IMR-90 (cell line): ENCODE measurements around the gene IFNAR2. TPM values are rescaled to one million over a fixed set of nuclear protein-coding genes. Genes with fewer than 3 reads are reported as not detected.
A peak's percentile ranks its signal among the peaks of the same experiment; 100 is the strongest.

Experiments
- ATAC-seq: fragments of 200-7000 bp; cut with Tn5 transposase; 2 replicates; pipeline ENCODE4 v1.9.1; 2020; ENCODE audit warnings: low read depth, mild to moderate bottlenecking, moderate library complexity
- BruUV-seq: library from RNA; stranded (reverse); fragments of 400-500 nt; replicated peaks from 2 replicates; lab custom pipeline; 2021; lab: Mats Ljungman, UMichigan
- CTCF ChIA-PET: fragments of 300-600 bp; formaldehyde crosslinking; extraction: SDS; loops from one replicate; lab custom pipeline; 2021; ENCODE audit warnings: antibody characterized with exemption; lab: Yijun Ruan, JAX
- POLR2A ChIA-PET: fragments of 300-600 bp; sonication (Branson Sonifier 250); formaldehyde crosslinking; loops from one replicate; lab custom pipeline; 2022; ENCODE audit warnings: antibody characterized with exemption; ENCODE audit not compliant: unreplicated experiment; lab: Charles Lee
- DNase-seq: peaks from one replicate; pipeline ENCODE4 v3.0.0; 2013
- H2AFZ ChIP-seq: replicated peaks from 2 replicates; pipeline ENCODE3; 2013; ENCODE audit warnings: low read length, mild to moderate bottlenecking; ENCODE audit not compliant: poor library complexity
- H2AK5ac ChIP-seq: 2 replicates; pipeline ENCODE4 v1.6.1; 2013; ENCODE audit warnings: low read depth, low read length, inconsistent platforms
- H2AK9ac ChIP-seq: replicated peaks from 2 replicates; pipeline ENCODE3; 2013; ENCODE audit warnings: mild to moderate bottlenecking, low read depth, low read length, moderate library complexity; ENCODE audit not compliant: poor library complexity
- H2BK120ac ChIP-seq: 2 replicates; pipeline ENCODE4 v1.6.1; 2013; ENCODE audit warnings: low read depth, low read length, inconsistent platforms
- H2BK15ac ChIP-seq: 3 replicates; pipeline ENCODE4 v1.6.1; 2013; ENCODE audit warnings: low read depth, low read length, inconsistent platforms
- H2BK20ac ChIP-seq: 2 replicates; pipeline ENCODE4 v1.6.1; 2013; ENCODE audit warnings: low read depth, mild to moderate bottlenecking, inconsistent platforms, low read length, moderate library complexity
- H2BK5ac ChIP-seq: 2 replicates; pipeline ENCODE4 v1.6.1; 2013; ENCODE audit warnings: mild to moderate bottlenecking, low read depth, low read length, inconsistent platforms; ENCODE audit not compliant: poor library complexity, severe bottlenecking
- H3K14ac ChIP-seq: replicated peaks from 2 replicates; pipeline ENCODE4 v1.6.1; 2013; ENCODE audit warnings: low read depth, low read length, inconsistent platforms
- H3K18ac ChIP-seq: 2 replicates; pipeline ENCODE4 v1.6.1; 2013; ENCODE audit warnings: low read depth, low read length, control low read depth
- H3K23ac ChIP-seq: 2 replicates; pipeline ENCODE4 v1.6.1; 2013; ENCODE audit warnings: low read depth, low read length, inconsistent platforms
- H3K27ac ChIP-seq: 2 replicates; pipeline ENCODE4 v1.5.1; 2013; ENCODE audit warnings: mild to moderate bottlenecking, control low read depth, low read length; ENCODE audit not compliant: insufficient read depth
- H3K27me3 ChIP-seq: 2 replicates; pipeline ENCODE4 v1.6.1; 2013; ENCODE audit warnings: low read length; ENCODE audit not compliant: control insufficient read depth, insufficient read depth
- H3K36me3 ChIP-seq: 2 replicates; pipeline ENCODE4 v1.6.1; 2013; ENCODE audit warnings: low read length, mixed read lengths; ENCODE audit not compliant: control insufficient read depth, insufficient read depth
- H3K4ac ChIP-seq: 2 replicates; pipeline ENCODE4 v1.6.1; 2013; ENCODE audit warnings: low read depth, low read length, inconsistent platforms
- H3K4me1 ChIP-seq: 2 replicates; pipeline ENCODE4 v1.6.1; 2013; ENCODE audit warnings: low read length, mixed read lengths; ENCODE audit not compliant: control insufficient read depth, insufficient read depth
- H3K4me2 ChIP-seq: 2 replicates; pipeline ENCODE4 v1.6.1; 2013; ENCODE audit warnings: low read depth, mild to moderate bottlenecking, control low read depth, low read length, moderate library complexity
- H3K4me3 ChIP-seq: 2 replicates; pipeline ENCODE4 v1.5.1; 2013; ENCODE audit warnings: low read depth, mild to moderate bottlenecking, control low read depth, low read length, moderate library complexity; ENCODE audit not compliant: insufficient read depth
- H3K56ac ChIP-seq: 2 replicates; pipeline ENCODE4 v1.6.1; 2013; ENCODE audit warnings: low read length, inconsistent platforms; ENCODE audit not compliant: insufficient read depth; ENCODE audit errors: extremely low read depth
- H3K79me1 ChIP-seq, 2 experiments: 2 replicates each; pipeline ENCODE4 v1.6.1; 2013; ENCODE audit warnings: low read length in 2 of 2, inconsistent platforms in 1 of 2, low read depth in 1 of 2
- H3K9ac ChIP-seq: 2 replicates; pipeline ENCODE4 v1.6.1; 2013; ENCODE audit warnings: low read depth, low read length, control low read depth
- H3K9me1 ChIP-seq: 2 replicates; pipeline ENCODE4 v1.6.1; 2013; ENCODE audit warnings: low read length, inconsistent platforms; ENCODE audit not compliant: insufficient read depth
- H3K9me3 ChIP-seq: 2 replicates; pipeline ENCODE4 v1.6.1; 2013; ENCODE audit warnings: low read length; ENCODE audit not compliant: control insufficient read depth, insufficient read depth
- H4K20me1 ChIP-seq: 2 replicates; pipeline ENCODE4 v1.6.1; 2013; ENCODE audit warnings: low read length, inconsistent platforms; ENCODE audit not compliant: insufficient read depth
- H4K5ac ChIP-seq: 2 replicates; pipeline ENCODE4 v1.6.1; 2013; ENCODE audit warnings: mild to moderate bottlenecking, low read depth, low read length, control low read depth
- H4K8ac ChIP-seq, 2 experiments: 2 replicates each; pipeline ENCODE4 v1.6.1; 2013; ENCODE audit warnings: low read depth in 2 of 2, low read length in 2 of 2, control low read depth in 1 of 2, inconsistent platforms in 1 of 2
- H4K91ac ChIP-seq: 2 replicates; pipeline ENCODE4 v1.6.1; 2013; ENCODE audit warnings: low read depth, low read length, inconsistent platforms; ENCODE audit not compliant: insufficient read depth
- BHLHE40 ChIP-seq: fragments of 150-350 bp; IDR thresholded peaks from 2 replicates; pipeline ENCODE4 v1.6.1; 2016; ENCODE audit warnings: mild to moderate bottlenecking, low read depth, low read length
- CEBPB ChIP-seq: IDR thresholded peaks from 2 replicates; pipeline ENCODE4 v1.6.1; 2012; ENCODE audit warnings: low read depth, low read length, improper control_type of control experiment
- CTCF ChIP-seq: conservative IDR thresholded peaks from 2 replicates; pipeline ENCODE4 v1.5.1; 2012; ENCODE audit warnings: mild to moderate bottlenecking, low read depth, low read length, improper control_type of control experiment
- ELK1 ChIP-seq: fragments of 150-350 bp; IDR thresholded peaks from 2 replicates; pipeline ENCODE4 v1.6.1; 2016; ENCODE audit warnings: low read depth, mild to moderate bottlenecking, low read length, moderate library complexity, borderline replicate concordance
- FOS ChIP-seq: fragments of 150-350 bp; IDR thresholded peaks from 2 replicates; pipeline ENCODE4 v1.6.1; 2016; ENCODE audit warnings: low read depth, low read length
- MAFK ChIP-seq: IDR thresholded peaks from 2 replicates; pipeline ENCODE4 v1.6.1; 2012; ENCODE audit warnings: low read depth, low read length, improper control_type of control experiment
- MAZ ChIP-seq: IDR thresholded peaks from 2 replicates; pipeline ENCODE4 v1.6.1; 2012; ENCODE audit warnings: low read depth, mild to moderate bottlenecking, low read length, improper control_type of control experiment, moderate library complexity, borderline replicate concordance
- POLR2A ChIP-seq: IDR thresholded peaks from 2 replicates; pipeline ENCODE4 v1.6.1; 2012; ENCODE audit warnings: mild to moderate bottlenecking, low read depth, low read length
- RCOR1 ChIP-seq: IDR thresholded peaks from 2 replicates; pipeline ENCODE4 v1.6.1; 2012; ENCODE audit warnings: mild to moderate bottlenecking, low read length, improper control_type of control experiment; ENCODE audit not compliant: insufficient replicate concordance
- WGBS, 2 experiments: methylation state at CpG; one replicate each; pipeline versions ENCODE4 v1.1.5 to v1.1.7; 2013; ENCODE audit warnings: missing lambda C conversion rate in 2 of 2; ENCODE audit not compliant: insufficient read length in 1 of 2; ENCODE audit errors: extremely low coverage in 2 of 2; 5-methylcytosine and 5-hydroxymethylcytosine counted together
- dilution Hi-C: fragments of 300-500 bp; cut with HindIII; formaldehyde crosslinking; loops from one replicate; pipeline ENCODE4 v1.14.3; 2018; ENCODE audit warnings: low sequenced_read_pairs; ENCODE audit not compliant: unreplicated experiment
- in situ Hi-C: fragments of 300-500 bp; cut with MboI; formaldehyde crosslinking; loops from 3 replicates; pipeline ENCODE4 v1.14.3; 2019; ENCODE audit warnings: low sequenced_read_pairs, inconsistent platforms, mixed read lengths
- intact Hi-C: fragments of 100-400 bp; cut with micrococcal nuclease; formaldehyde crosslinking; loops from 2 replicates; pipeline ENCODE4 v1.10.0; 2022
- polyA plus RNA-seq, 3 experiments: library from polyadenylated mRNA; depleted of rRNA; stranded (reverse); fragments of >200 nt; gene quantifications; 2 replicates each; pipeline ENCODE4 v1.2.3, GENCODE V29; 2012; ENCODE audit warnings: low replicate concordance in 1 of 3
- total RNA-seq: library from RNA; depleted of rRNA; stranded (reverse); fragments of >200 nt; gene quantifications from 2 replicates; pipeline ENCODE4 v1.2.3, GENCODE V29; 2012

The IFNAR2 gene
- total and polyA plus RNA-seq, 2 of the 4 experiments (the other 2 are of a cell fraction), result 6.3 to 13.9 TPM

GRCh38 chr21:33261635-33262034 is 31.9 kb downstream of the IFNAR2 start:
- Histone ChIP-seq H3K9ac (no peak overlapping the region), H3K9me3 (no peaks in the 10 kb centered on the region), H3K9me1 (peaks cover 12% of the 10 kb centered on the region), H3K4me2 (peak overlapping the region; percentile 41; the same call in 1 of the 2 replicates), H3K56ac (no peak overlapping the region), H3K14ac (0 out of 2 replicates have a peak overlapping the region, but pooled peaks have one; percentile 19), H3K27ac (peak overlapping the region; percentile 38; the same call in 1 of the 2 replicates), H4K5ac (no peak overlapping the region), H3K27me3 (no peaks in the 10 kb centered on the region), H4K20me1 (no peaks in the 10 kb centered on the region), H2AFZ (no peak overlapping the region), H4K91ac (no peak overlapping the region), H2BK120ac (no peak overlapping the region), H2AK9ac (no peak overlapping the region), H3K4me1 (peaks cover 4% of the 10 kb centered on the region), H3K4me3 (no peak overlapping the region), H3K4ac (peak overlapping the region; percentile 45), H3K18ac (peak overlapping the region; percentile 57; the same call in 1 of the 2 replicates), H3K23ac (no peak overlapping the region), H3K36me3 (peaks cover 14% of the 10 kb centered on the region), H4K8ac (peak overlapping the region in 1 of 2 experiments; percentile 22; a peak in 1 of 4 replicates), H2AK5ac (peak overlapping the region; percentile 43; the same call in 1 of the 2 replicates), H2BK20ac (no peak overlapping the region), H3K79me1 (peaks cover 8 to 9% of the 10 kb centered on the region in 2 experiments; a peak in 3 of 4 replicates), H2BK15ac (0 out of 3 replicates have a peak overlapping the region, but pooled peaks have one; percentile 7), H2BK5ac (peak overlapping the region; percentile 69)
- TF ChIP-seq CTCF (no peak), CEBPB (peak; percentile 92), ELK1 (no peak), BHLHE40 (peak; percentile 39; the same call in 1 of the 2 replicates), FOS (no peak), MAFK (no peak), RCOR1 (no peak), MAZ (no peak), POLR2A (no peak)
- DNase-seq (peak; percentile 62), ATAC-seq (peak; percentile 33)
- intact Hi-C loops (loop anchor here (1.0 kb wide), 1 partner anchor 184 kb away; no protein-coding TSS in a partner anchor), dilution Hi-C loops (no loop called here), in situ Hi-C loops (no loop called here)
- CTCF ChIA-PET, result no interaction called here
- WGBS, 2 experiments, result no CpG with 5 or more reads among the region's 3 CpGs
- POLR2A ChIA-PET, result interaction anchor here (0.6 kb wide), 1 partner anchor 25 kb away, joined by 3 read pairs; no protein-coding TSS in a partner anchor
- BruUV-seq, result no TSS peak
